ENCODE measurements around the gene KCNH1.

KCNH1 gene

GRCh38 chr1:210992837-210993236, 141.1 kb downstream of the KCNH1 start:
- DNase-seq (ENCODE audit: low read depth), result no peak
- no peak for TF ChIP-seq CTCF (conservative IDR thresholded peaks at IDR 0.05; ENCODE audit: control insufficient read depth, insufficient read depth, low read depth, low read length)
- no peak overlapping the region for H3K4me3 ChIP-seq (ENCODE audit: control insufficient read depth, low read depth, low read length)

- no peak for TF ChIP-seq CTCF (conservative IDR thresholded peaks at IDR 0.05; ENCODE audit: control insufficient read depth, insufficient read depth, low read depth, low read length)
- no peak for DNase-seq (ENCODE audit: low read depth)
- no peak overlapping the region for H3K4me3 ChIP-seq (ENCODE audit: control insufficient read depth, low read depth, low read length)
Observed at GRCh38 chr1:210989905-210990304, 144.0 kb downstream of the KCNH1 start.

GRCh38 chr1:210981490-210981889, 152.5 kb downstream of the KCNH1 start:
- no peak for DNase-seq (ENCODE audit: low read depth)
- no peak overlapping the region for H3K4me3 ChIP-seq (ENCODE audit: control insufficient read depth, low read depth, low read length)
- TF ChIP-seq CTCF (conservative IDR thresholded peaks at IDR 0.05; ENCODE audit: control insufficient read depth, insufficient read depth, low read depth, low read length), result no peak

GRCh38 chr1:210980082-210980481, 153.9 kb downstream of the KCNH1 start:
- no peak for TF ChIP-seq CTCF (conservative IDR thresholded peaks at IDR 0.05; ENCODE audit: control insufficient read depth, insufficient read depth, low read depth, low read length)
- no peak overlapping the region for H3K4me3 ChIP-seq (ENCODE audit: control insufficient read depth, low read depth, low read length)
- no peak for DNase-seq (ENCODE audit: low read depth)

- no peak for TF ChIP-seq CTCF (conservative IDR thresholded peaks at IDR 0.05; ENCODE audit: control insufficient read depth, insufficient read depth, low read depth, low read length)
Observed at GRCh38 chr1:210978974-210979354, 155.0 kb downstream of the KCNH1 start.

GRCh38 chr1:210978316-210978973, 155.5 kb downstream of the KCNH1 start:
- no peak for TF ChIP-seq CTCF (conservative IDR thresholded peaks at IDR 0.05; ENCODE audit: control insufficient read depth, insufficient read depth, low read depth, low read length)
- DNase-seq (ENCODE audit: low read depth), result no peak
- no peak overlapping the region for H3K4me3 ChIP-seq (ENCODE audit: control insufficient read depth, low read depth, low read length)

More at GRCh38 chr1:210978974-210979354, 155.0 kb downstream of the KCNH1 start:
- H3K4me3 ChIP-seq (ENCODE audit: control insufficient read depth, low read depth, low read length), result no peak overlapping the region
- no peak for DNase-seq (ENCODE audit: low read depth)

- no peak for DNase-seq (ENCODE audit: low read depth)
- no peak for TF ChIP-seq CTCF (conservative IDR thresholded peaks at IDR 0.05; ENCODE audit: control insufficient read depth, insufficient read depth, low read depth, low read length)
- no peak overlapping the region for H3K4me3 ChIP-seq (ENCODE audit: control insufficient read depth, low read depth, low read length)
Observed at GRCh38 chr1:210951279-210951678, 182.7 kb downstream of the KCNH1 start.
